ENCODE results near the gene ITGA2B. TPM values are rescaled to one million over a fixed set of nuclear protein-coding genes. Genes with fewer than 3 reads are reported as not detected.

ITGA2B gene
- total and polyA plus RNA-seq, 2 of the 8 experiments (the other 6 are each of a cell fraction or from before 2014, with no cell fraction given) = 6.9 to 12.3 TPM

DNA sequence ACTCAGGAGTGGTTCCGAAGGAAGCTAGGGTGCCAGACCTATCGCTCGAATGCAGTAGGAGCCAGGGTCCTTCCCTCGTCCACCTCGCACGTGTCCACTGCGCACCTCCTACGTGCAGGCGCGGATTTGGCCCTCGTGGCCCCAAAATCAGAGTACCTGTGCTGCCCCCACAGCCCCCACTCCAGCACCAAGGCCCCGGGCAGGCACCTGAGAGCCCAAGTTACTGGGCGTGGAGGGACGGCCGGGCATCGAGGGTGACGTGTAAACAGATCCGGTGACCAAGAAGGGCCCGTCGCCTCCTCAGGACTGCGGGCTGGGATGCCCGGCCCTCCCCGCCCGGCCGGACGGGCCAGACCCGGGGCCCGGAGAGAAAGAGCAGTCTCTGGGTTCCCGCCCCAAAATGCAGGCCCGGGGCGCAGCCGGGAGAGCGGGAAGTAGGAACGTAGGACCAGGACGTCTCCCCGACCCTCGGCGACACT lies 65.3 kb downstream of the ITGA2B start:
- ChIA-PET CTCF (ENCODE audit: partially characterized antibody) (interaction anchor here (0.7 to 3.9 kb wide), 8 partner anchors 8 to 120 kb away, joined by 3 to 19 read pairs (median 4); partner anchors contain the start of genes GRN and SLC4A1), POLR2A (ENCODE audit: partially characterized antibody) (interaction anchor here (0.7 to 14.6 kb wide), 10 partner anchors 8 to 132 kb away, joined by 3 to 135 read pairs (median 4); partner anchors contain the start of genes GRN, RUNDC3A and UBTF)
- Histone ChIP-seq H3K4me3 (ENCODE audit: extremely low read depth in 1 of 4, insufficient read depth in 2 of 4, low read depth in 3 of 4, low read length in 4 of 4) (peak overlapping the region; percentile 74 to 92 (median 84)), H3K56ac (replicated peaks; ENCODE audit: insufficient read length, low read depth, low read length) (peak overlapping the region; percentile 59), H2AFZ (ENCODE audit: low read length) (no peak overlapping the region), H2BK5ac (ENCODE audit: low read depth, low read length) (peak overlapping the region; percentile 44; the same call in 1 of the 2 replicates), H4K5ac (ENCODE audit: insufficient read length, low read depth, low read length) (peak overlapping the region; percentile 16), H3K27ac (ENCODE audit: low read depth, low read length) (0 out of 2 replicates have a peak overlapping the region, but pooled peaks have one; percentile 29), H3K18ac (ENCODE audit: extremely low read depth, low read length) (peak overlapping the region; percentile 96), H3K14ac (ENCODE audit: insufficient read length) (no peak overlapping the region), H4K8ac (ENCODE audit: extremely low read depth, insufficient read depth, low read length) (peak overlapping the region; percentile 40; the same call in 1 of the 2 replicates), H4K91ac (replicated peaks; ENCODE audit: insufficient read length, low read length) (peak overlapping the region; percentile 55), H3K4me1 (replicated peaks in 1 of 4; ENCODE audit: control insufficient read depth in 3 of 4, insufficient read depth in 4 of 4, low read length in 3 of 4) (peaks cover 0 to 11% (median 6%) of the 10 kb centered on the region in 4 experiments; a peak in 5 of 7 replicates), H4K20me1 (replicated peaks in 1 of 2; ENCODE audit: control insufficient read depth in 1 of 2, insufficient read depth in 2 of 2, low read length in 2 of 2) (peaks cover 3 to 15% of the 10 kb centered on the region in 2 experiments), H3K27me3 (replicated peaks in 1 of 4; ENCODE audit: control insufficient read depth in 3 of 4, extremely low read depth in 1 of 4, insufficient read depth in 3 of 4, low read length in 3 of 4) (peaks cover 0 to 6% (median 0%) of the 10 kb centered on the region in 4 experiments; a peak in 5 of 7 replicates), H3K9ac (replicated peaks in 1 of 4; ENCODE audit: extremely low read depth in 1 of 4, low read depth in 3 of 4, low read length in 3 of 4) (peak overlapping the region; percentile 51 to 71 (median 64)), H2BK15ac (ENCODE audit: low read length) (no peak overlapping the region), H2BK12ac (ENCODE audit: low read depth, low read length) (0 out of 2 replicates have a peak overlapping the region, but pooled peaks have one; percentile 39), H2BK120ac (replicated peaks; ENCODE audit: low read depth, low read length) (peak overlapping the region; percentile 33), H3K79me2 (ENCODE audit: control insufficient read depth in 1 of 2, insufficient read depth in 2 of 2, low read length in 2 of 2) (peaks cover 3 to 13% of the 10 kb centered on the region in 2 experiments; a peak in 3 of 4 replicates), H2AK5ac (ENCODE audit: low read depth, low read length) (0 out of 2 replicates have a peak overlapping the region, but pooled peaks have one; percentile 53), H3K9me3 (ENCODE audit: insufficient read depth in 2 of 2, low read depth in 1 of 2, low read length in 1 of 2) (no peaks in the 10 kb centered on the region), H3K4ac (replicated peaks; ENCODE audit: insufficient read length, low read depth, low read length) (no peak overlapping the region), H3K23me2 (ENCODE audit: low read depth, low read length) (peaks cover 13% of the 10 kb centered on the region; the same call in 1 of the 2 replicates), H3K23ac (ENCODE audit: insufficient read length) (no peak overlapping the region), H3K79me1 (ENCODE audit: low read depth, low read length) (peaks cover 11% of the 10 kb centered on the region), H3K4me2 (ENCODE audit: insufficient read depth in 1 of 2, low read depth in 2 of 2, low read length in 2 of 2) (peak overlapping the region; percentile 83 to 97), H2BK20ac (ENCODE audit: low read length) (no peak overlapping the region), H3K36me3 (ENCODE audit: control insufficient read depth in 2 of 4, insufficient read depth in 4 of 4, low read length in 3 of 4) (peaks cover 7 to 30% (median 22%) of the 10 kb centered on the region in 4 experiments; a peak in 7 of 8 replicates)
- 3% methylated on average over 30 of the region's 38 CpGs; no CpG with 5 or more reads in 1 of the 2 experiments for WGBS, 2 experiments (ENCODE audit: extremely low coverage in 1 of 2, insufficient coverage in 1 of 2, insufficient read length in 1 of 2, insufficient replicate concordance in 2 of 2, low coverage in 1 of 2, low lambda C conversion rate in 2 of 2, missing lambda C conversion rate in 1 of 2)
- TF ChIP-seq, protein P1, sequence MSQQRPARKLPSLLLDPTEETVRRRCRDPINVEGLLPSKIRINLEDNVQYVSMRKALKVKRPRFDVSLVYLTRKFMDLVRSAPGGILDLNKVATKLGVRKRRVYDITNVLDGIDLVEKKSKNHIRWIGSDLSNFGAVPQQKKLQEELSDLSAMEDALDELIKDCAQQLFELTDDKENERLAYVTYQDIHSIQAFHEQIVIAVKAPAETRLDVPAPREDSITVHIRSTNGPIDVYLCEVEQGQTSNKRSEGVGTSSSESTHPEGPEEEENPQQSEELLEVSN (IDR thresholded peaks at IDR 0.05) = peak; percentile 12; the same call in 1 of the 2 replicates
- no peak for TF ChIP-seq EZH2 (IDR thresholded peaks at IDR 0.05; ENCODE audit: low read depth, low read length, severe bottlenecking)
- TF ChIP-seq, protein P2, sequence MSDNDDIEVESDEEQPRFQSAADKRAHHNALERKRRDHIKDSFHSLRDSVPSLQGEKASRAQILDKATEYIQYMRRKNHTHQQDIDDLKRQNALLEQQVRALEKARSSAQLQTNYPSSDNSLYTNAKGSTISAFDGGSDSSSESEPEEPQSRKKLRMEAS (IDR thresholded peaks at IDR 0.05) = peak; percentile 78
- no peak for FAIRE-seq
- no peak for DNase-seq (ENCODE audit: low read depth in 1 of 2, low spot score in 2 of 2)
